SK-N-SH treated with all-trans-retinoic acid at 6 μM for 48 hours (cell line): ENCODE measurements around the gene PCMTD2.

ENCODE experiments used
- ATAC-seq: fragments of 200-7000 bp; cut with Tn5 transposase; 3 replicates; pipeline ENCODE4 v1.9.1; 2020; ENCODE audit warnings: mild to moderate bottlenecking, moderate library complexity
- ARNTL ChIP-seq: fragments of 450-650 bp; formaldehyde crosslinking; IDR thresholded peaks from 2 replicates; pipeline ENCODE4 v1.5.0; 2020; ENCODE audit warnings: low read depth, mild to moderate bottlenecking, moderate library complexity, borderline replicate concordance
- BACH2 ChIP-seq: fragments of 250-450 bp; sonication (Bioruptor Pico); IDR thresholded peaks from 2 replicates; pipeline ENCODE4 v1.9.0; 2021; ENCODE audit warnings: mild to moderate bottlenecking, borderline replicate concordance
- CSDC2 ChIP-seq: fragments of 250-450 bp; sonication (Bioruptor Pico); IDR thresholded peaks from 2 replicates; pipeline ENCODE4 v1.5.0; 2020; ENCODE audit warnings: mild to moderate bottlenecking, moderate library complexity
- ESRRG ChIP-seq: fragments of 250-450 bp; sonication (Bioruptor Pico); IDR thresholded peaks from 2 replicates; pipeline ENCODE4 v1.6.1; 2021; ENCODE audit warnings: mild to moderate bottlenecking
- ISL1 ChIP-seq: fragments of 250-450 bp; sonication (Bioruptor Pico); IDR thresholded peaks from 2 replicates; pipeline ENCODE4 v2.1.2; 2022; ENCODE audit warnings: mild to moderate bottlenecking, moderate library complexity
- OSR1 ChIP-seq: fragments of 250-450 bp; sonication (Bioruptor Pico); IDR thresholded peaks from 2 replicates; pipeline ENCODE4 v1.8.0; 2022; ENCODE audit warnings: moderate library complexity, mild to moderate bottlenecking, inconsistent platforms
- PPARA ChIP-seq: fragments of 250-450 bp; sonication (Bioruptor Pico); IDR thresholded peaks from 2 replicates; pipeline ENCODE4 v1.5.0; 2020; ENCODE audit warnings: mild to moderate bottlenecking, borderline replicate concordance
- RARB ChIP-seq: fragments of 250-450 bp; sonication (Bioruptor Pico); IDR thresholded peaks from 2 replicates; pipeline ENCODE4 v1.8.0; 2021; ENCODE audit warnings: mild to moderate bottlenecking, moderate library complexity
- SNAI2 ChIP-seq: fragments of 250-450 bp; sonication (Bioruptor Pico); IDR thresholded peaks from 2 replicates; pipeline ENCODE4 v1.5.0; 2020; ENCODE audit warnings: mild to moderate bottlenecking, moderate library complexity
- TCF4 ChIP-seq: fragments of 250-450 bp; sonication (Bioruptor Pico); IDR thresholded peaks from 2 replicates; pipeline ENCODE4 v1.8.0; 2021; ENCODE audit warnings: mild to moderate bottlenecking, moderate library complexity, borderline replicate concordance
- TOX ChIP-seq: fragments of 250-450 bp; sonication (Bioruptor Pico); IDR thresholded peaks from 2 replicates; pipeline ENCODE4 v1.8.0; 2021; ENCODE audit warnings: mild to moderate bottlenecking, moderate library complexity, borderline replicate concordance
- ZC3H10 ChIP-seq: fragments of 250-450 bp; sonication (Bioruptor Pico); IDR thresholded peaks from 2 replicates; pipeline ENCODE4 v1.5.1; 2021; ENCODE audit warnings: mild to moderate bottlenecking, moderate library complexity
- ZFP3 ChIP-seq: fragments of 250-450 bp; sonication (Bioruptor Pico); IDR thresholded peaks from 2 replicates; pipeline ENCODE4 v1.5.0; 2020; ENCODE audit warnings: mild to moderate bottlenecking, moderate library complexity
- ZFP30 ChIP-seq: fragments of 450-650 bp; formaldehyde crosslinking; IDR thresholded peaks from 2 replicates; pipeline ENCODE4 v1.5.0; 2022; ENCODE audit warnings: mild to moderate bottlenecking, moderate library complexity
- ZNF565 ChIP-seq: fragments of 450-650 bp; formaldehyde crosslinking; conservative IDR thresholded peaks from 2 replicates; pipeline ENCODE4 v1.5.0; 2020; ENCODE audit warnings: low read depth, mild to moderate bottlenecking, moderate library complexity
- ZNF70 ChIP-seq: fragments of 450-650 bp; formaldehyde crosslinking; IDR thresholded peaks from 2 replicates; pipeline ENCODE4 v1.5.0; 2020; ENCODE audit warnings: mild to moderate bottlenecking, moderate library complexity
- ZNF8 ChIP-seq: fragments of 450-650 bp; formaldehyde crosslinking; IDR thresholded peaks from 2 replicates; pipeline ENCODE4 v1.5.0; 2020; ENCODE audit warnings: mild to moderate bottlenecking, moderate library complexity
- TF ChIP-seq, protein P1 (sequence below): fragments of 250-450 bp; sonication (Bioruptor Pico); IDR thresholded peaks from 2 replicates; pipeline ENCODE4 v1.8.0; 2020; ENCODE audit warnings: mild to moderate bottlenecking, moderate library complexity, borderline replicate concordance
- TF ChIP-seq, protein P2 (sequence below): fragments of 250-450 bp; sonication (Bioruptor Pico); IDR thresholded peaks from 2 replicates; pipeline ENCODE4 v1.5.1; 2020; ENCODE audit warnings: low read depth, mild to moderate bottlenecking, moderate library complexity
- TF ChIP-seq, protein P3 (sequence below): fragments of 250-450 bp; sonication (Bioruptor Pico); IDR thresholded peaks from 2 replicates; pipeline ENCODE4 v1.5.1; 2021; ENCODE audit warnings: mild to moderate bottlenecking, moderate library complexity
- TF ChIP-seq, protein P4 (sequence below): fragments of 250-450 bp; sonication (Bioruptor Pico); IDR thresholded peaks from 2 replicates; pipeline ENCODE4 v1.8.0; 2021; ENCODE audit warnings: low read depth, mild to moderate bottlenecking, moderate library complexity, borderline replicate concordance
- TF ChIP-seq, protein P5 (sequence below): fragments of 250-450 bp; sonication (Bioruptor Pico); IDR thresholded peaks from 2 replicates; pipeline ENCODE4 v1.5.0; 2020; ENCODE audit warnings: mild to moderate bottlenecking, moderate library complexity

PCMTD2 gene

DNA sequence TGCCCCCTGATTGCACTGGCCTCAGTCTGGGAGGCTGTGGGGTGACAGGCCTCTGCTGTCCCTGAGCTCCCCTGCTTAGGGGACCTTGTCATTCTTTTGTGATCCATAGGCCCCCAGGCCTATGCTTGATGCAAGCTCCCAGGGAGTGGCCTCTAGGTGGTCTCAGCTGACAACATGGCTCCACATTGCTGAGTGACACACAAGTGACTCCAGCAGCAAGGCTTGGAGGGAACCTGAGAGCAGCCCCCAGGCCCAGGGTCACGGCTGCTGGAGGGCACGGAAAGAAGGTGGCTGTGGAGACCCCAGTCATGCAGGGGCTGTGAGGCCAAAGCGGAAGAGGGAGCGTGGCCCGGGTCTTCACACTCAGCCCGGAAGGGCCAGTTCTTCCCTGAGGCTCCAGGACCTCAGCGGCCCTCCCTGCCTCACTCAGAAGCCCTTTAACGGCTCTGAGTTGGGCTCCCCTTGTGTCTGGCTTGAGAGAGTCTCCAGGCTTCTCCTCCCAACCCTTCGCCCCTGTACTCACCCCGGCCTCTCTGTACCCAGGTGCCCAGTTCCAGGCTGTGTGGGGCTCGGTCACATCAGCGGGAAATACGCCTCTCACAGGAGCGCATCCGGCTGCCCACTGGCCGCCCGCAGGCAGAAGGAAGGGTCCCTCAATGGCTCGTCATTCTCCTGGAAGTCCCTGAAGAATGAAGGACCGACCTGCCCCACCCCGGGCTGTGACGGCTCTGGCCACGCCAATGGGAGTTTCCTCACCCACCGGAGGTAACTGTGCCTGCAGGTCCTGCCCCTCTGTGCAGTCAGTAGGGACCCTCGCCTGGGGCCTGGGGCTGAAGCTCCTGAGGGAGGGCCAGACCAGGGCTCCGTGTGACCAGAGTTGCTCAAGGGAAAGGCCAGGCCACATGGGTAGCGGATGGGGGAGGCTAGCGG lies 23.7 kb upstream of the PCMTD2 start:
- TF ChIP-seq ISL1 (no peak), ZFP30 (CRISPR knock-in tag) (no peak), ZNF565 (CRISPR knock-in tag) (no peak), TCF4 (no peak), TOX (CRISPR knock-in tag) (no peak), SNAI2 (CRISPR knock-in tag) (no peak), ESRRG (CRISPR knock-in tag) (no peak), ZC3H10 (CRISPR knock-in tag) (no peak), PPARA (no peak)
- TF ChIP-seq, protein P1, sequence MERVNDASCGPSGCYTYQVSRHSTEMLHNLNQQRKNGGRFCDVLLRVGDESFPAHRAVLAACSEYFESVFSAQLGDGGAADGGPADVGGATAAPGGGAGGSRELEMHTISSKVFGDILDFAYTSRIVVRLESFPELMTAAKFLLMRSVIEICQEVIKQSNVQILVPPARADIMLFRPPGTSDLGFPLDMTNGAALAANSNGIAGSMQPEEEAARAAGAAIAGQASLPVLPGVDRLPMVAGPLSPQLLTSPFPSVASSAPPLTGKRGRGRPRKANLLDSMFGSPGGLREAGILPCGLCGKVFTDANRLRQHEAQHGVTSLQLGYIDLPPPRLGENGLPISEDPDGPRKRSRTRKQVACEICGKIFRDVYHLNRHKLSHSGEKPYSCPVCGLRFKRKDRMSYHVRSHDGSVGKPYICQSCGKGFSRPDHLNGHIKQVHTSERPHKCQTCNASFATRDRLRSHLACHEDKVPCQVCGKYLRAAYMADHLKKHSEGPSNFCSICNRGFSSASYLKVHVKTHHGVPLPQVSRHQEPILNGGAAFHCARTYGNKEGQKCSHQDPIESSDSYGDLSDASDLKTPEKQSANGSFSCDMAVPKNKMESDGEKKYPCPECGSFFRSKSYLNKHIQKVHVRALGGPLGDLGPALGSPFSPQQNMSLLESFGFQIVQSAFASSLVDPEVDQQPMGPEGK (CRISPR knock-in tag) = no peak
- ATAC-seq = no peak

DNA sequence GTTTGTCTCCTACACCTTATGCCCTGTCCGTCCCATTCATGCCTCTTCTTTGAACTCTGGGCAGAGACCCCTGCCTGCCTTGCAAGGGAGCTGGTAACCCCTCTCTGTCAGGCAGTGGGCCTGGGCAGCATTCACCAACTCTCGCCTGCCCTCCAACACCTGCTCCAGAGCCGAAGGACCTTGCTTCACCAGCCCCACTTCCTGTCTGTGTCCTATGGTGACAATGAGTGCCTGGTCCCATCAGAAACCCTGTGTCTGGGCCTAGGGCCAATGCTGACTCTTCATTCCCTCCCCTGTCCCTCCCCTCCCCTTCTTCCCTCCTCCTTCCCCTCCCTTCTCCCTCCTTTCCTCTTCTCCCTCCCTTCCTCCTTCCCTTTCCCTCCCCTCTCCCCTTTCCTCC lies 22.8 kb upstream of the PCMTD2 start:
- no peak; the same call in 2 of the 3 replicates for ATAC-seq
- TF ChIP-seq ESRRG (CRISPR knock-in tag) (no peak), ZFP30 (CRISPR knock-in tag) (no peak), ZNF70 (CRISPR knock-in tag) (no peak), OSR1 (CRISPR knock-in tag) (no peak), ZNF565 (CRISPR knock-in tag) (no peak)
- TF ChIP-seq, protein P2, sequence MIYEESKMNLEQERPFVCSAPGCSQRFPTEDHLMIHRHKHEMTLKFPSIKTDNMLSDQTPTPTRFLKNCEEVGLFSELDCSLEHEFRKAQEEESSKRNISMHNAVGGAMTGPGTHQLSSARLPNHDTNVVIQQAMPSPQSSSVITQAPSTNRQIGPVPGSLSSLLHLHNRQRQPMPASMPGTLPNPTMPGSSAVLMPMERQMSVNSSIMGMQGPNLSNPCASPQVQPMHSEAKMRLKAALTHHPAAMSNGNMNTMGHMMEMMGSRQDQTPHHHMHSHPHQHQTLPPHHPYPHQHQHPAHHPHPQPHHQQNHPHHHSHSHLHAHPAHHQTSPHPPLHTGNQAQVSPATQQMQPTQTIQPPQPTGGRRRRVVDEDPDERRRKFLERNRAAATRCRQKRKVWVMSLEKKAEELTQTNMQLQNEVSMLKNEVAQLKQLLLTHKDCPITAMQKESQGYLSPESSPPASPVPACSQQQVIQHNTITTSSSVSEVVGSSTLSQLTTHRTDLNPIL (CRISPR knock-in tag) = no peak
- TF ChIP-seq, protein P3, sequence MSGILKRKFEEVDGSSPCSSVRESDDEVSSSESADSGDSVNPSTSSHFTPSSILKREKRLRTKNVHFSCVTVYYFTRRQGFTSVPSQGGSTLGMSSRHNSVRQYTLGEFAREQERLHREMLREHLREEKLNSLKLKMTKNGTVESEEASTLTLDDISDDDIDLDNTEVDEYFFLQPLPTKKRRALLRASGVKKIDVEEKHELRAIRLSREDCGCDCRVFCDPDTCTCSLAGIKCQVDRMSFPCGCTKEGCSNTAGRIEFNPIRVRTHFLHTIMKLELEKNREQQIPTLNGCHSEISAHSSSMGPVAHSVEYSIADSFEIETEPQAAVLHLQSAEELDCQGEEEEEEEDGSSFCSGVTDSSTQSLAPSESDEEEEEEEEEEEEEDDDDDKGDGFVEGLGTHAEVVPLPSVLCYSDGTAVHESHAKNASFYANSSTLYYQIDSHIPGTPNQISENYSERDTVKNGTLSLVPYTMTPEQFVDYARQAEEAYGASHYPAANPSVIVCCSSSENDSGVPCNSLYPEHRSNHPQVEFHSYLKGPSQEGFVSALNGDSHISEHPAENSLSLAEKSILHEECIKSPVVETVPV (CRISPR knock-in tag) = no peak

DNA sequence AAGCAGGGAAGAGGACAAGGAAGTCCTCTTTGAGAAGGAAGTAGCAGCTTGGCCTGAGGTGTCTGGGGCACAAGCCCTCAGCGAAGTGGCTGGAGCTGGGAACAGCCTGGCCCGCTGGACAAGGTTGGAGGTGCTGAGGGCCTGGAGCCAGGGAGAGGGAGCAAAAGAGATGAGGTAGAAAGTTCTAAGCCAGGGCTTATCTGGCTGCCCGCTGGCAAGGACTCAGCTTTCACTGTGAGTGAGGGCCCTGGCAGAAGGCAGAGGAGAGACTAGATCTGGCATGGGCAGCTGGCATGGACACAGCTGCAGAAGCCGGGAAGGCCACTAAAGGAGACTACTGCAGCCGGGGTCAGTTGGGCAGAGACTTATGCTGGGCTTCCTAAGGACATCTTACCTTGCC lies 21.8 kb upstream of the PCMTD2 start:
- no peak for TF ChIP-seq CSDC2 (CRISPR knock-in tag)
- TF ChIP-seq ISL1 = no peak
- no peak for TF ChIP-seq ZC3H10 (CRISPR knock-in tag)
- TF ChIP-seq, protein P3 (CRISPR knock-in tag) = no peak
- TF ChIP-seq, protein P2 (CRISPR knock-in tag) = no peak
- TF ChIP-seq PPARA = no peak
- TF ChIP-seq ZFP3 (CRISPR knock-in tag) = no peak
- TF ChIP-seq TCF4 = no peak
- no peak for TF ChIP-seq BACH2 (CRISPR knock-in tag)
- TF ChIP-seq ZNF8 = no peak
- TF ChIP-seq, protein P4, sequence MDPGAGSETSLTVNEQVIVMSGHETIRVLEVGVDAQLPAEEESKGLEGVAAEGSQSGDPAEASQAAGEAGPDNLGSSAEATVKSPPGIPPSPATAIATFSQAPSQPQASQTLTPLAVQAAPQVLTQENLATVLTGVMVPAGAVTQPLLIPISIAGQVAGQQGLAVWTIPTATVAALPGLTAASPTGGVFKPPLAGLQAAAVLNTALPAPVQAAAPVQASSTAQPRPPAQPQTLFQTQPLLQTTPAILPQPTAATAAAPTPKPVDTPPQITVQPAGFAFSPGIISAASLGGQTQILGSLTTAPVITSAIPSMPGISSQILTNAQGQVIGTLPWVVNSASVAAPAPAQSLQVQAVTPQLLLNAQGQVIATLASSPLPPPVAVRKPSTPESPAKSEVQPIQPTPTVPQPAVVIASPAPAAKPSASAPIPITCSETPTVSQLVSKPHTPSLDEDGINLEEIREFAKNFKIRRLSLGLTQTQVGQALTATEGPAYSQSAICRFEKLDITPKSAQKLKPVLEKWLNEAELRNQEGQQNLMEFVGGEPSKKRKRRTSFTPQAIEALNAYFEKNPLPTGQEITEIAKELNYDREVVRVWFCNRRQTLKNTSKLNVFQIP (CRISPR knock-in tag) = no peak
- TF ChIP-seq ARNTL (CRISPR knock-in tag) = no peak
- TF ChIP-seq RARB = no peak
- TF ChIP-seq ZNF565 (CRISPR knock-in tag) = no peak
- TF ChIP-seq ESRRG (CRISPR knock-in tag) = no peak
- TF ChIP-seq TOX (CRISPR knock-in tag) = no peak
- TF ChIP-seq, protein P5, sequence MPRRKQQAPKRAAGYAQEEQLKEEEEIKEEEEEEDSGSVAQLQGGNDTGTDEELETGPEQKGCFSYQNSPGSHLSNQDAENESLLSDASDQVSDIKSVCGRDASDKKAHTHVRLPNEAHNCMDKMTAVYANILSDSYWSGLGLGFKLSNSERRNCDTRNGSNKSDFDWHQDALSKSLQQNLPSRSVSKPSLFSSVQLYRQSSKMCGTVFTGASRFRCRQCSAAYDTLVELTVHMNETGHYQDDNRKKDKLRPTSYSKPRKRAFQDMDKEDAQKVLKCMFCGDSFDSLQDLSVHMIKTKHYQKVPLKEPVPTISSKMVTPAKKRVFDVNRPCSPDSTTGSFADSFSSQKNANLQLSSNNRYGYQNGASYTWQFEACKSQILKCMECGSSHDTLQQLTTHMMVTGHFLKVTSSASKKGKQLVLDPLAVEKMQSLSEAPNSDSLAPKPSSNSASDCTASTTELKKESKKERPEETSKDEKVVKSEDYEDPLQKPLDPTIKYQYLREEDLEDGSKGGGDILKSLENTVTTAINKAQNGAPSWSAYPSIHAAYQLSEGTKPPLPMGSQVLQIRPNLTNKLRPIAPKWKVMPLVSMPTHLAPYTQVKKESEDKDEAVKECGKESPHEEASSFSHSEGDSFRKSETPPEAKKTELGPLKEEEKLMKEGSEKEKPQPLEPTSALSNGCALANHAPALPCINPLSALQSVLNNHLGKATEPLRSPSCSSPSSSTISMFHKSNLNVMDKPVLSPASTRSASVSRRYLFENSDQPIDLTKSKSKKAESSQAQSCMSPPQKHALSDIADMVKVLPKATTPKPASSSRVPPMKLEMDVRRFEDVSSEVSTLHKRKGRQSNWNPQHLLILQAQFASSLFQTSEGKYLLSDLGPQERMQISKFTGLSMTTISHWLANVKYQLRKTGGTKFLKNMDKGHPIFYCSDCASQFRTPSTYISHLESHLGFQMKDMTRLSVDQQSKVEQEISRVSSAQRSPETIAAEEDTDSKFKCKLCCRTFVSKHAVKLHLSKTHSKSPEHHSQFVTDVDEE (CRISPR knock-in tag) = no peak
- TF ChIP-seq, protein P1 (CRISPR knock-in tag) = no peak

More for the DNA sequence above, 21.8 kb upstream of the PCMTD2 start:
- ATAC-seq = peak; percentile 19; the same call in 1 of the 3 replicates
